Measurements from ENCODE around the gene ATL2. TPM values are rescaled to one million over a fixed set of nuclear protein-coding genes. Genes with fewer than 3 reads are reported as not detected.

The ATL2 gene
- total and polyA plus RNA-seq, 2 donors (not counting 1 experiment from before 2014, with no cell fraction given) = 21.1 to 69.0 TPM

- ATAC-seq (ENCODE audit: low read depth) (no peak), DNase-seq (no peak)
- Histone ChIP-seq H3K4me3 (ENCODE audit: control extremely low read depth in 1 of 5, extremely low read depth in 1 of 5, insufficient read depth in 1 of 5, low read depth in 2 of 5, low read length in 4 of 5) (no peak overlapping the region), H2AFZ (ENCODE audit: insufficient read depth, low read depth, low read length, poor library complexity, severe bottlenecking) (no peak overlapping the region), H3K36me3 (replicated peaks in 1 of 2; ENCODE audit: control extremely low read depth in 1 of 2, control insufficient read depth in 1 of 2, extremely low read depth in 1 of 2, insufficient read depth in 2 of 2, low read length in 1 of 2) (no peaks in the 10 kb centered on the region), H3K9ac (ENCODE audit: low read length) (no peak overlapping the region), H3K4me1 (ENCODE audit: control insufficient read depth in 2 of 2, insufficient read depth in 2 of 2, low read length in 2 of 2) (no peaks in the 10 kb centered on the region), H3K4me2 (replicated peaks; ENCODE audit: low read depth, low read length, poor library complexity, severe bottlenecking) (no peak overlapping the region), H3K27me3 (replicated peaks in 1 of 4; ENCODE audit: control extremely low read depth in 1 of 4, control insufficient read depth in 3 of 4, insufficient read depth in 4 of 4, low read length in 3 of 4) (peaks cover 0 to 2% (median 0%) of the 10 kb centered on the region in 4 experiments), H4K20me1 (ENCODE audit: control insufficient read depth, insufficient read depth, low read length, poor library complexity, severe bottlenecking) (no peaks in the 10 kb centered on the region), H3K27ac (ENCODE audit: low read length in 2 of 2) (no peak overlapping the region), H3K9me3 (ENCODE audit: control extremely low read depth in 1 of 3, control insufficient read depth in 2 of 3, insufficient read depth in 1 of 3, low read length in 2 of 3) (peaks cover 0 to 4% (median 0%) of the 10 kb centered on the region in 3 donors), H3K79me2 (ENCODE audit: control insufficient read depth, insufficient read depth, low read length) (no peaks in the 10 kb centered on the region)
- WGBS (ENCODE audit: insufficient coverage) = 44% methylated on average over 2 of the region's 4 CpGs
- no peak overlapping the region for H3K4me3 Mint-ChIP-seq
- H3K27me3 Mint-ChIP-seq = peaks cover 8% of the 10 kb centered on the region
- no peaks in the 10 kb centered on the region for H3K4me1 Mint-ChIP-seq
- TF ChIP-seq, protein P1, sequence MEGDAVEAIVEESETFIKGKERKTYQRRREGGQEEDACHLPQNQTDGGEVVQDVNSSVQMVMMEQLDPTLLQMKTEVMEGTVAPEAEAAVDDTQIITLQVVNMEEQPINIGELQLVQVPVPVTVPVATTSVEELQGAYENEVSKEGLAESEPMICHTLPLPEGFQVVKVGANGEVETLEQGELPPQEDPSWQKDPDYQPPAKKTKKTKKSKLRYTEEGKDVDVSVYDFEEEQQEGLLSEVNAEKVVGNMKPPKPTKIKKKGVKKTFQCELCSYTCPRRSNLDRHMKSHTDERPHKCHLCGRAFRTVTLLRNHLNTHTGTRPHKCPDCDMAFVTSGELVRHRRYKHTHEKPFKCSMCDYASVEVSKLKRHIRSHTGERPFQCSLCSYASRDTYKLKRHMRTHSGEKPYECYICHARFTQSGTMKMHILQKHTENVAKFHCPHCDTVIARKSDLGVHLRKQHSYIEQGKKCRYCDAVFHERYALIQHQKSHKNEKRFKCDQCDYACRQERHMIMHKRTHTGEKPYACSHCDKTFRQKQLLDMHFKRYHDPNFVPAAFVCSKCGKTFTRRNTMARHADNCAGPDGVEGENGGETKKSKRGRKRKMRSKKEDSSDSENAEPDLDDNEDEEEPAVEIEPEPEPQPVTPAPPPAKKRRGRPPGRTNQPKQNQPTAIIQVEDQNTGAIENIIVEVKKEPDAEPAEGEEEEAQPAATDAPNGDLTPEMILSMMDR (IDR thresholded peaks at IDR 0.05) = no peak
- TF ChIP-seq EZH2 (IDR thresholded peaks at IDR 0.05; ENCODE audit: borderline replicate concordance, insufficient read depth, low read depth, low read length, poor library complexity, severe bottlenecking) = no peak
- intact Hi-C loops (cut with micrococcal nuclease) = no loop called here
- POLR2A ChIA-PET = no interaction called here
- CTCF ChIA-PET = no interaction called here
- H3K27ac Mint-ChIP-seq = no peak overlapping the region
- H3K9me3 Mint-ChIP-seq (ENCODE audit: insufficient read depth) = no peaks in the 10 kb centered on the region
Measured at GRCh38 chr2:38264396-38265221, 112.5 kb downstream of the ATL2 start.

DNA sequence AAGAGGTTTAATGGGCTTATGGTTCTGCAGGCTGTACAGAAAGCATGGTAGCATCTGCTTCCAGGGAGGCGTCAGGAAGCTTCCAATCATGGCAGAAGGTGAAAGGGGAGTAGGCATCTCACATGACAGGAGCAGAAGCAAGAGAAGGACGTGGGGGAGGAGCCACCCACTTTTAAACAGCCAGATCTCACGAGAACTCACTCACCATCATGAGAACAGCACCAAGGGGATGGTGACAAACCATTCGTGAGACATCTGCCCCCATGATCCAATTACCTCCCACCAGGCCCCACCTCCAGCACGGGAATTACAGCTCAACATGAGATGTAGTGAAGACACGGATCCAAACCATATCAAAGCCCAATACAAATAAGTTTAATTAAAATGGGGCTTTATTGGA is 113.8 kb downstream of the ATL2 start:
- H3K4me3 Mint-ChIP-seq = no peak overlapping the region
- intact Hi-C loops (cut with micrococcal nuclease) = no loop called here
- POLR2A ChIA-PET = no interaction called here
- Histone ChIP-seq H3K4me3 (ENCODE audit: control extremely low read depth in 1 of 5, extremely low read depth in 1 of 5, insufficient read depth in 1 of 5, low read depth in 2 of 5, low read length in 4 of 5) (no peak overlapping the region), H4K20me1 (ENCODE audit: control insufficient read depth, insufficient read depth, low read length, poor library complexity, severe bottlenecking) (no peaks in the 10 kb centered on the region), H2AFZ (ENCODE audit: insufficient read depth, low read depth, low read length, poor library complexity, severe bottlenecking) (no peak overlapping the region), H3K27ac (ENCODE audit: low read length in 2 of 2) (no peak overlapping the region), H3K27me3 (replicated peaks in 1 of 4; ENCODE audit: control extremely low read depth in 1 of 4, control insufficient read depth in 3 of 4, insufficient read depth in 4 of 4, low read length in 3 of 4) (peaks cover 0 to 4% (median 0%) of the 10 kb centered on the region in 4 experiments), H3K79me2 (ENCODE audit: control insufficient read depth, insufficient read depth, low read length) (no peaks in the 10 kb centered on the region), H3K9me3 (ENCODE audit: control extremely low read depth in 1 of 3, control insufficient read depth in 2 of 3, insufficient read depth in 1 of 3, low read length in 2 of 3) (peaks cover 0 to 4% (median 0%) of the 10 kb centered on the region in 3 donors), H3K4me2 (replicated peaks; ENCODE audit: low read depth, low read length, poor library complexity, severe bottlenecking) (no peak overlapping the region), H3K36me3 (replicated peaks in 1 of 2; ENCODE audit: control extremely low read depth in 1 of 2, control insufficient read depth in 1 of 2, extremely low read depth in 1 of 2, insufficient read depth in 2 of 2, low read length in 1 of 2) (no peaks in the 10 kb centered on the region), H3K9ac (ENCODE audit: low read length) (no peak overlapping the region), H3K4me1 (ENCODE audit: control insufficient read depth in 2 of 2, insufficient read depth in 2 of 2, low read length in 2 of 2) (no peaks in the 10 kb centered on the region)
- no peaks in the 10 kb centered on the region for H3K9me3 Mint-ChIP-seq (ENCODE audit: insufficient read depth)
- CTCF ChIA-PET = no interaction called here
- no peak for ATAC-seq (ENCODE audit: low read depth)
- no peaks in the 10 kb centered on the region for H3K4me1 Mint-ChIP-seq
- H3K27me3 Mint-ChIP-seq = peaks cover 16% of the 10 kb centered on the region
- 100% methylated on average over 1 of the region's 6 CpGs for WGBS (ENCODE audit: insufficient coverage)
- H3K27ac Mint-ChIP-seq = no peak overlapping the region
- DNase-seq = no peak
- TF ChIP-seq EZH2 (IDR thresholded peaks at IDR 0.05; ENCODE audit: borderline replicate concordance, insufficient read depth, low read depth, low read length, poor library complexity, severe bottlenecking) = no peak
- TF ChIP-seq, protein P1 (IDR thresholded peaks at IDR 0.05) = no peak
